ENCODE data around the gene SPOCD1. TPM values are rescaled to one million over a fixed set of nuclear protein-coding genes. Genes with fewer than 3 reads are reported as not detected.

The SPOCD1 gene
- total and polyA plus RNA-seq, 2 experiments from 2014 or later = 0.73 to 1.3 TPM

DNA sequence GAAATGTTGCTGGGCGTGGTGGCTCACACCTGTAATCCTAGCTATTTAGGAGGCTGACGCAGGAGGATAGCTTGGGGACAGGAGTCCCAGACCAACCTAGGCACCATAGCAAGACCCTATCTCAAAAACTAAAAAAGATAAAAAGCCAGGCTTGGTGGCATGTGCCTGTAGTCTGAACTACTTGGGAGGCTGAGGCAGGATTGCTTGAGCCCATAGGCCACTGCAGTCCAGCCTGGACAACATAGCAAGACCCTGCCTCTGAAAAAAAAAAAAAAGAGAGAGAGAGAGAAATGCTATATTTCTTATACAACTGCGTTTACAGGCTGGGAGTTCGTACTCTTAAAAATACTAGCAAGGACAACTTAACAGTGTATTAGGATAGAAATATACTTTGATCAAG is 46.2 kb upstream of the SPOCD1 start (continued):
- TF ChIP-seq ETS1 (IDR thresholded peaks at IDR 0.05) (no peak), STAT1 (IDR thresholded peaks at IDR 0.05; ENCODE audit: unreplicated experiment) (no peak), JUNB (IDR thresholded peaks at IDR 0.05; ENCODE audit: unreplicated experiment) (no peak), CTCF (conservative IDR thresholded peaks at IDR 0.05; ENCODE audit: low read depth in 2 of 2) (no peak), ZNF331 (CRISPR knock-in tag; IDR thresholded peaks at IDR 0.05; ENCODE audit: low read depth) (no peak), ZNF114 (CRISPR knock-in tag; IDR thresholded peaks at IDR 0.05) (no peak), CREB1 (CRISPR knock-in tag; IDR thresholded peaks at IDR 0.05; ENCODE audit: low read depth) (no peak)

DNA sequence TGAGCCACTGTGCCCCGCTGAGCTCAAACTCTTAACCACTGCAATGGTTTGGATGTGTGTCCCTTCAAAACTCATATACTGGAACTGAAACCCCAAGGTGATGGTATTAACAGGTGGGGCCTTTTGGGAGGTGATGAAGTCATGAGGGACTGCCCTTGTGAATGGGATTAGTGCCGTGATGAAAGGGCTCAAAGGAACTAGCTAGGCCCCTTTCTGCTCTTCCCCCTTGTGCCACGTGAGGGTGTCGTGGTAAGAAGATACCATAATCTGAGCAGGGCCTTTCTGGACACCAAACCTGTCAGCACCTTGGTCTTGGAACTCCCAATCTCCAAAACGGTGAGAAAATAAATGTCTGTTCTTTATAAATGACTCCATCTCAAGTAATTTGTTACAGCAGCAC is 45.5 kb upstream of the SPOCD1 start:
- Histone ChIP-seq H3K79me2 (replicated peaks; ENCODE audit: insufficient read depth) (no peaks in the 10 kb centered on the region), H3K9me2 (ENCODE audit: insufficient read depth) (no peaks in the 10 kb centered on the region), H3F3A (replicated peaks; ENCODE audit: low read depth) (no peaks in the 10 kb centered on the region), H3K4me2 (no peak overlapping the region), H3K36me3 (ENCODE audit: insufficient read depth) (no peaks in the 10 kb centered on the region), H3K27me3 (ENCODE audit: insufficient read depth) (no peaks in the 10 kb centered on the region), H3K4me1 (ENCODE audit: insufficient read depth) (no peaks in the 10 kb centered on the region), H2AFZ (no peak overlapping the region), H4K20me1 (replicated peaks; ENCODE audit: insufficient read depth) (no peaks in the 10 kb centered on the region), H3K27ac (ENCODE audit: low read depth) (no peak overlapping the region), H3K4me3 (no peak overlapping the region)
- Mint-ChIP-seq H3K4me1 (no peaks in the 10 kb centered on the region), H3K9me3 (no peaks in the 10 kb centered on the region), H3K27me3 (ENCODE audit: insufficient read depth, low read depth, poor library complexity) (peaks cover 6% of the 10 kb centered on the region), H3K27ac (no peak overlapping the region), H3K4me3 (no peak overlapping the region), H3K36me3 (ENCODE audit: low read depth) (no peaks in the 10 kb centered on the region)
- ATAC-seq (no peak), DNase-seq (ENCODE audit: low spot score) (no peak)
- TF ChIP-seq POLR2AphosphoS5 (IDR thresholded peaks at IDR 0.05; ENCODE audit: low read depth) (no peak), ETS1 (IDR thresholded peaks at IDR 0.05) (no peak), REST (IDR thresholded peaks at IDR 0.05; ENCODE audit: unreplicated experiment) (no peak), NANOG (IDR thresholded peaks at IDR 0.05; ENCODE audit: borderline replicate concordance) (no peak), CTCF (conservative IDR thresholded peaks at IDR 0.05; ENCODE audit: low read depth in 2 of 2) (peak in 1 of 2 experiments; percentile 40; a peak in 2 of 4 replicates), STAT1 (IDR thresholded peaks at IDR 0.05; ENCODE audit: unreplicated experiment) (no peak)

Measured in GM23338 (cell line).